GM21526 (cell line): ENCODE measurements around the gene LHX1.

Source experiments
- ATAC-seq: cut with Tn5 transposase; IDR thresholded peaks from one replicate; pipeline ENCODE4 v1.9.1; 2021; ENCODE audit warnings: moderate library complexity; ENCODE audit not compliant: unreplicated experiment, low FRiP score

Gene LHX1

GRCh38 chr17:36937001-36937958, at the start of gene LHX1:
LHX1 (plus strand) TSS chr17:36937475; CDS start chr17:36938198, 723 bp downstream.
- no peak for ATAC-seq

DNA sequence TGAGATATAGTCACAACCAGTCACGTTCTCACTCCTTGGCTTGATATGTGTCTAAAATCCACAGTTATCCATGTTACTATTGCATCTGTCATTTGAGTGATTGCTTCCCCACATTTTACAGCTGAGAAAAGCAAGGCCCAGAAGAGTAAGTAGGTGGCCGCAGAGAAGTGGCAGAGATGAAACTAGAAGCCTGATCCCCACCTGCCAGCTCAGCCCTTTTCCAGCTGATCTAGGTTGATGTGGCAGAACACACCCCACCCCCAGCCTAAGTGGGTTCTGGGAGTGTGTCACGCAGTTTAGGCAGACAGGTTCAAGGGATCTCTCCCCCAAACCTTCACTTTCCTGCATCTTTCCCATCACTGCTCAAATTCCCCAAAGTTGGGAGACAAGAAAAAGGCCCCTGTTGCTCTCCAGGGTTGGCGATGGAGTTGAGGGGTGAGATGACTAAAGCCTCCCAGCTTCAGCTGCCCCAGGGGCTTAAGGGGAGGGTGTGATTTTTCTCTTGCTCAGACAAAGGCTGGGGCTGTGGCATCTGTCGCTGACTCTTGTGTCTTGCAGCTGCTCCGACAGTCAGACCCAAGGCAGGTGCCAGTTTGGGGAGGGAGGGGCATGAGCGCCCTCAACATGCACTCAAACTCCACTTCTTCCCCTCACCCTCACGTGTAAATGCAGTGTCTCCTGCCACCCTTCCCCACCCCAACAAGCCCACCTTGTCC, 48.9 kb upstream of the LHX1 start:
- ATAC-seq: no peak

GRCh38 chr17:36889770-36890349, 47.4 kb upstream of the LHX1 start:
- ATAC-seq: no peak

- no peak for ATAC-seq
Measured at GRCh38 chr17:36890398-36891168, 46.7 kb upstream of the LHX1 start.

DNA sequence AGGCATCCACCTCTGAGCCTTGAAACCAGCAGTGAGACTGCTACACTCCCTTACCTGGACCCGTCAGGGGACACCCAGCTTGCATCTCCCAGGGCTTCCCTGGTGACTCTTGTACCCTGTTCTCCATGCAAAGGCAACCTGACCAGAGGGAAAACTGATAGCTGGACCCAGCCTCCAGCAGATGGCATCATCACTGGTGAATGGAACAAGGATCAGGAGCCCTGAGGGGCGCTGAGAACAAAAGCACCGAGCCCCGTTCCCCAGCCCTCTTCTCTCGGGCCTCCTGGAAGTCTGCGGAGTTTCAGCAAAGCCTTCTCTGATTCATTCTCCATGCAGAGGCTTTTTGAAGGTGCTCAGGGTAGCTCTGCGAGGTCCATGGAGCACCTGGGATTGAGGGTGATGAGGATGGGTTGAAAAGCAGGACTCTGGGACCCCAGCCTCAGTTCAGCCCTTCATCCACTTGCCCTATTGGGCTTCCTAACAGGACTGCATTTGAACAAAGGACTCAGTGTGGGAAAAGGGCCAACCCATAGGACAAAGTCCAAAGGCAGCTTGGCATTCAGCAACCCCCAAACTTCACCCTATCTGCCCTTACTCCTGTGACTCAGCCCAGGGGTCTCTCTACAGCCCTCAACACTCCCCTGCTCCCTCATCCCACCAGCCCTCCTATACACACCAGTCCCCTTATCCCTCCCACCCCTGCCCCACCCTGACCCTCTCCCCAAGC, 45.0 kb upstream of the LHX1 start:
- no peak for ATAC-seq

DNA sequence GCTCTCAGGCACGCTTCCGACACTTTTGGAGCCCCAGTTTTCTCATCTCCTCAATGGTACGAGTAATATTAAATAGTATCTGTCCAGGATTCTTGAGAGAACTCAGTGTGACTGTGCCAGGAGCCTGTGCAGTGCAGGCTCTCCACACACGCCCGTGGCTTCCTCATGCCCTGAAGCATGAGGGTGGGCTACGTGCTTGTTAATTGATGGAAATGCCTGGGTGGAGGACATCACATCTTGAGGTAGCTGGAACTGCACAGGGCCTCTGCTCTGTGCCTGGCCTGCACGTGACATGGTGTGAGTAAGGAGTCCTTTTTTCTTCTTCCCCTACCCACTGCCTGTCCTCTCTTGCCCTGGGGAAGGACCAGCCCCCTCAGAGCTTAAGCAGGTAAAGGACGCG, 43.1 kb upstream of the LHX1 start:
- no peak for ATAC-seq

- ATAC-seq: no peak
Measured at GRCh38 chr17:36894925-36895324, 42.4 kb upstream of the LHX1 start.

GRCh38 chr17:36899250-36900159, 37.8 kb upstream of the LHX1 start:
- ATAC-seq: no peak

- no peak for ATAC-seq
Measured at GRCh38 chr17:36900160-36900512, 37.1 kb upstream of the LHX1 start.

GRCh38 chr17:36901506-36901905, 35.8 kb upstream of the LHX1 start:
- no peak for ATAC-seq

DNA sequence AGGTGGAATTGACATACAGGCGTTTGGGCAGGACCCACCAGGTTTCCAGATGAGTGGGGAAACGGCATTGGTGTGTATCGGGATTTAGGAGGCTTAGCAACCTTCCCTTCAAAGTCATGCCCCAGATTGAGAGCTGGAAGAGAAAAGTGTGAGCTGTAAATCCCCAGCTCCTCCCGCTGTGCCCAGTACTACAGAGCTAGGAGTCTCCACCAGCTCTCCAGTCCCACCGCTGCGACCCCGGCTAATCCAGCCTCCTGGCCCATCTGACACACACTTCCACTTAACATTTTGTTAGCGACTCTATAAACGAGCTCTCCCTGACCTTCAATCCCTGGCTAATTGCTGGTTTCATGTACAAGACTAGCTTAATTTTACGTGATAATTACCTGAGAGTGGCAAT, 29.9 kb upstream of the LHX1 start:
- ATAC-seq: no peak

DNA sequence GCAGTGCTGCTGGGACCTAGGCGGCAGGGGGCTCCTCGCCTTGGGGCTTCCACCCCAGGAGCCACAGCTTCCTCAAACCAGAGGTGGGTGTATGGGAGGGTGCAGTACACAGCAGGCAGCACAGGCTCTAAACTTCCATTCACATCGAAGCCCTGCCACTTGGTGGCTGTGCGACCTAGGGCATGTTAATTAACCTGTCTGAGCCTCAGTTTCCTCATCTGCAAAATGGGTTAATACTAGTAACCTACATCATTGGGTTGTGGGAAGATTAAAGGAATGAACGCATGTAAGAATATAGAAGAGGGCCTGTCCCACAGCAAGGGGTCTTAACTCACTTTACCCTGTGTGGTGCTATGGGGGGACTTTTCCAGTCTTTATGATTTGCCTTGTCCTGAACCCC, 26.8 kb upstream of the LHX1 start:
- ATAC-seq: no peak

DNA sequence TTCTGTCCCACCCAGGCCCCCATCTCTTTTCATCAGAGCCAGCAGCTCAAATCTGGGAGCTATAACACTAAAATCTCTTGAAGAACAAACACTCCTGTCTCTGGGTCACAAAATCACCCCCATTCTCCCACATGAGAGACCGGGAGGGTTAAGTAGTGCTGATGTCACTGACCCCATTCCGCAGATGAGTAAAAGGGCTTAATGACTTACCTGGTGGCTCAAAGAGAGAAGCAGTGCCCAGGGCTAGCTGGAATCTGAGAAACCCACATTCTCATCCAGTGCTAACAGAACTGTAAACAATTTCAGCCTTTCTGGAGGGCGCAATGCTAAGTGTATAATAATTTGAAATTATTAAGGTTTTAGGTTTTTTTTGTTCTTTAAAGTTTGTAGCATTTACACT, 26.3 kb upstream of the LHX1 start:
- ATAC-seq: no peak

DNA sequence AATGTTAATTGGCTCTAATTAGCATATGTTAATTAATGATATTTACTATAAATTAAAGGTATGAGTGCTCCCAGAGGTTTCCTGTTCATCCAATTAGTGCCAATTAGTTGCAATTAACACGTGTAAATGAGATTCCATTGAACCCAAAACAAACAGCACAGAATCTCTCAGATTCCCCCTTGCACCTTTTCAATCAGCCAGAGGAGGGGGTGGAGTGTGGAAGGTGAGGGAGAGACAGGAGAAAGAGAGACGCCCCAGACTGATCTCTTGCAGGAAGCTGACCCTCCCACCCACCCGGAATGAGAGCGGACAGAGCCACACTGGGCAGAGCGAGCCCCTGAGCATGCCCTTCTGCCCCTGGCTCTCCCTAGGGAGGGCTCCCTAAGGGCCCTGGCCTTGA, 24.1 kb upstream of the LHX1 start:
- ATAC-seq: no peak

GRCh38 chr17:36918211-36918691, 19.0 kb upstream of the LHX1 start:
- ATAC-seq: no peak

GRCh38 chr17:36919407-36919968, 17.8 kb upstream of the LHX1 start:
- ATAC-seq: no peak

DNA sequence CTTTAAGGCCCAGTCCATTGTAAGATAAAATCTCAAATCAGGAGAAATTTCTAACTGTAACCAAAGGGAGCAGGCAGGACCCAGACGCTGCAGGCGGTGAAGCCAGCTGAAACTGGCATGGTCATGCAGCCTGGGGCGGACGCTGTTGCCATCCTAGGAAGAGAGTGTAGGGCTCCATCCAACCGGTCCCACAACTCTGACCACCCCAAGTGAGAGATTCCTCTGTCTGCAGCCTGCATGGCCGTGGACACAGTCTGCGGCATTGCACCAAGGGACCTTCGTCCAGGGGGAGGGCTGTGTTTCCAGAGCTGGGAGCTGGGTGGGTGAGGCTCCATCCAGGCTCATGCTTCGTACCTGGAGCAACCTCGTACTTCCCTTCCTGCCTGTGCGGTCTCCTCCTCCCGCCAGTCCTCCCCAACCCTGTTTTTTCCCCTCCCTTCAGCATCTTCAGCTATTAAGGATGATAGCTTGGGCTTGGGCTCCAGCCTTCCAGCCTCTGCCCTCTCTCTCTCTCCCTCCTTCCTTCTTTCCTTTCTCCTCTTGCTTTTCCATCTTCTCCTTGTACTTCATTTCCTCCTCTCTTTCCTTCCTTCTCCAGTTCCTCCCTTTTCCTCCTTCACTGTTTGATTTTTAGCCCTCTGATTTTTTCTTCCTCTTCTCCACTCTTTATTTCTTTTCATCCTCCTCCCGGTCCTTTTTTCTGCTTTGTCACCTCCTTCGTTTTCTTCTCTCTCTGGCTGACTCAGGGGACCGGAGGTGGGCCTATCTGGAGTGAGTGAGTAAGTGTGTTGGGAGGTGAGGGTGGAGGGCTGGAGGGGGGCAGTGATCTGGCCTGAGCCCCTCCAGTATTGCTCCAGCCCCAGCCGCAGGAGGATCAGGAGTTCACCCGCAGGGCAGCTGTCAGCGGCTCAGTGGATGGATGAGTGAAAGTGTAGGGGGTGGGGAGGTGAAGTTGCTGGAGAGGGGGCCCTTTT, 17.0 kb upstream of the LHX1 start:
- ATAC-seq: no peak
